Natural killer cell (primary cell): Measurements from ENCODE around the gene POLR2B. TPM values are rescaled to one million over a fixed set of nuclear protein-coding genes. Genes with fewer than 3 reads are reported as not detected.

Source experiments
- ATAC-seq, 3 donors: fragments of 150-1000 bp in 2 of 3; fragments of 200-7000 bp in 1 of 3; cut with Tn5 transposase; 1 replicate in 1 of 3; 2 replicates in 2 of 3; pipeline ENCODE4 v1.10.0; 2021; ENCODE audit warnings: mild to moderate bottlenecking in 2 of 3, moderate library complexity in 2 of 3
- DNase-seq, 2 donors: peaks; one replicate each; pipeline versions ENCODE4 v3.0.0 to v3.0.0-alpha.2; 2013 to 2021; ENCODE audit warnings: mixed read lengths in 1 of 2
- H3K27ac ChIP-seq: one replicate; pipeline ENCODE4 v1.5.1; 2013; ENCODE audit warnings: mild to moderate bottlenecking, low read length
- H3K27me3 ChIP-seq: one replicate; pipeline ENCODE4 v1.6.1; 2013; ENCODE audit warnings: low read length; ENCODE audit not compliant: control insufficient read depth, insufficient read depth
- H3K36me3 ChIP-seq: one replicate; pipeline ENCODE4 v1.6.1; 2013; ENCODE audit warnings: low read length; ENCODE audit not compliant: control insufficient read depth, insufficient read depth
- H3K4me1 ChIP-seq: one replicate; pipeline ENCODE4 v1.6.1; 2013; ENCODE audit warnings: low read length; ENCODE audit not compliant: control insufficient read depth, insufficient read depth
- H3K4me3 ChIP-seq: one replicate; pipeline ENCODE4 v1.5.1; 2013; ENCODE audit warnings: low read length
- H3K9me3 ChIP-seq: one replicate; pipeline ENCODE4 v1.6.1; 2013; ENCODE audit warnings: low read length; ENCODE audit not compliant: control insufficient read depth, insufficient read depth
- H3K27ac Mint-ChIP-seq, 2 donors: one replicate each; pipeline ENCODE4 v1.8.0; 2022; ENCODE audit warnings: mild to moderate bottlenecking in 2 of 2, mixed read lengths in 2 of 2, moderate library complexity in 1 of 2
- H3K27me3 Mint-ChIP-seq, 2 donors: one replicate each; pipeline ENCODE4 v1.8.0; 2022; ENCODE audit warnings: low read depth in 2 of 2, mixed read lengths in 2 of 2
- H3K36me3 Mint-ChIP-seq: one replicate; pipeline ENCODE4 v1.8.0; 2022; ENCODE audit warnings: mixed read lengths
- H3K4me1 Mint-ChIP-seq, 2 donors: one replicate each; pipeline ENCODE4 v1.8.0; 2022; ENCODE audit warnings: mixed read lengths in 2 of 2
- H3K4me3 Mint-ChIP-seq: one replicate; pipeline ENCODE4 v1.8.0; 2022; ENCODE audit warnings: mild to moderate bottlenecking, moderate library complexity, mixed read lengths
- H3K9me3 Mint-ChIP-seq, 2 donors: one replicate each; pipeline ENCODE4 v1.8.0; 2022; ENCODE audit warnings: mixed read lengths in 2 of 2
- CTCF ChIP-seq: fragments of 200-600 bp; IDR thresholded peaks from one replicate; pipeline ENCODE4 v1.8.0; 2022; ENCODE audit warnings: antibody characterized with exemption
- WGBS: methylation state at CpG from one replicate; pipeline ENCODE4 v1.1.7; 2013; ENCODE audit warnings: missing lambda C conversion rate; ENCODE audit not compliant: insufficient coverage; 5-methylcytosine and 5-hydroxymethylcytosine counted together
- intact Hi-C: fragments of 100-400 bp; cut with micrococcal nuclease; formaldehyde crosslinking; loops from one replicate; pipeline ENCODE4 v1.14.2; 2022
- total RNA-seq, 4 donors: library from RNA; stranded (reverse); fragments of 120-200 nt in 1 of 4; gene quantifications; one replicate each; pipeline versions ENCODE4 v1.2.3 to v1.2.4, GENCODE V29; 2013 to 2022

The POLR2B gene
- total RNA-seq, 3 donors from 2014 or later (not counting 1 experiment from before 2014, with no cell fraction given): 108 to 113 (median 110) TPM

GRCh38 chr4:56976837-56977320, 1.8 kb upstream of the POLR2B start:
- H3K36me3 ChIP-seq: peaks cover 24% of the 10 kb centered on the region
- Mint-ChIP-seq H3K27me3 (no peaks in the 10 kb centered on the region), H3K36me3 (peaks cover 23% of the 10 kb centered on the region), H3K9me3 (peaks cover 0 to 4% of the 10 kb centered on the region in 2 donors), H3K27ac (peak overlapping the region; percentile 98 to 100), H3K4me3 (peak overlapping the region; percentile 100), H3K4me1 (peaks cover 57 to 61% of the 10 kb centered on the region in 2 donors)
- H3K9me3 ChIP-seq: no peaks in the 10 kb centered on the region
- peak; percentile 51 to 73 for DNase-seq
- peaks cover 44% of the 10 kb centered on the region for H3K4me1 ChIP-seq
- peak; percentile 10 to 29 (median 22) for ATAC-seq
- intact Hi-C loops: loop anchor here (1.0 to 5.0 kb wide), 3 partner anchors 105 to 590 kb away; partner anchors contain the start of genes AASDH and IGFBP7
- peak overlapping the region; percentile 99 for H3K4me3 ChIP-seq
- WGBS: under 1% methylated on average over 46 of the region's 46 CpGs
- H3K27ac ChIP-seq: peak overlapping the region; percentile 74
- H3K27me3 ChIP-seq: no peaks in the 10 kb centered on the region
- no peak for TF ChIP-seq CTCF

DNA sequence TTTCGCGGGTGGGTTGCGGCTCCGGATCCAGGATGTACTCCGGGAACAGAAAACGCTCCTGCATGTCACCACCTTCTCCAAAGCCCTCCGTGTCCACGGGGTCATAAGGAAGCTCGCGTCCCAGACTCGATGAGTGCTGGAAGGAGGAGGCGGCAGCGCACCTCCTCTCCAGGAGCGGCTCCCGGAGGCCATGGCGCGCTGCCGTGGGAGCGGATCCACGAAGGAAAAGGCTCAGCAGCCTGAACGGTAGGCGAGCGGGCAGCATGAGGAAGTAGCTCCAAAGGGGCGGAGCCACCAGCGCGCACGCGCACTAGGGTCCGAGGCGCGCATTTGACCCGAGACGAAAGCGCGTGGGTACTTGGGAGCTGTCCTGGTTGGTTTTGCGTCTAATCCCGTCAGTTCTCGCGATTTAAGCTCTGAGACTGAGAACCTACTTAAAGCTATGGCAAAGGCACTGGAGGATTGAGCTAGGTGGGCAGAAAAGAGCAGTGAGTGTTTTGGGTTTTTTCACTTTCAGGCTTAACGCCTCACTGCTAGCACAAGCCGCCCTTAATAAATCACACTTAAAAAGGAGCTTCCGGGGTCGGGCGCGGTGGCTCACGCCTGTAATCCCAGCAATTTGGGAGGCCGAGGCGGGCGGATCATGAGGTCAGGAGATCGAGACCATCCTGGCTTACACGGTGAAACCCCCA, 1.2 kb upstream of the POLR2B start, which contains the start of gene NOA1:
Gene NOA1 (minus strand): TSS at position 286 of the 692 bp plus-strand sequence. CDS start 21 bp downstream, at position 265.
- Histone ChIP-seq H3K27ac (peak within 1 kb of the TSS; percentile 74), H3K36me3 (peaks cover 19% of the 10 kb centered on the region), H3K4me1 (peaks cover 48% of the 10 kb centered on the region), H3K9me3 (no peaks in the 10 kb centered on the region), H3K4me3 (peak within 1 kb of the TSS; percentile 99), H3K27me3 (no peaks in the 10 kb centered on the region)
- H3K9me3 Mint-ChIP-seq: peaks cover 0 to 4% of the 10 kb centered on the region in 2 donors
- DNase-seq: peak; percentile 99
- H3K27me3 Mint-ChIP-seq: no peaks in the 10 kb centered on the region
- TF ChIP-seq CTCF: no peak
- peaks cover 57 to 61% of the 10 kb centered on the region in 2 donors for H3K4me1 Mint-ChIP-seq
- intact Hi-C loops: loop anchor here (1.0 to 5.0 kb wide), 3 partner anchors 105 to 590 kb away; partner anchors contain the start of genes AASDH and IGFBP7
- H3K36me3 Mint-ChIP-seq: peaks cover 17% of the 10 kb centered on the region
- ATAC-seq: peak; percentile 79 to 88 (median 85)
- H3K4me3 Mint-ChIP-seq: peak within 1 kb of the TSS; percentile 100
- under 1% methylated on average over 51 of the region's 51 CpGs for WGBS
- peak within 1 kb of the TSS; percentile 98 to 100 for H3K27ac Mint-ChIP-seq

DNA sequence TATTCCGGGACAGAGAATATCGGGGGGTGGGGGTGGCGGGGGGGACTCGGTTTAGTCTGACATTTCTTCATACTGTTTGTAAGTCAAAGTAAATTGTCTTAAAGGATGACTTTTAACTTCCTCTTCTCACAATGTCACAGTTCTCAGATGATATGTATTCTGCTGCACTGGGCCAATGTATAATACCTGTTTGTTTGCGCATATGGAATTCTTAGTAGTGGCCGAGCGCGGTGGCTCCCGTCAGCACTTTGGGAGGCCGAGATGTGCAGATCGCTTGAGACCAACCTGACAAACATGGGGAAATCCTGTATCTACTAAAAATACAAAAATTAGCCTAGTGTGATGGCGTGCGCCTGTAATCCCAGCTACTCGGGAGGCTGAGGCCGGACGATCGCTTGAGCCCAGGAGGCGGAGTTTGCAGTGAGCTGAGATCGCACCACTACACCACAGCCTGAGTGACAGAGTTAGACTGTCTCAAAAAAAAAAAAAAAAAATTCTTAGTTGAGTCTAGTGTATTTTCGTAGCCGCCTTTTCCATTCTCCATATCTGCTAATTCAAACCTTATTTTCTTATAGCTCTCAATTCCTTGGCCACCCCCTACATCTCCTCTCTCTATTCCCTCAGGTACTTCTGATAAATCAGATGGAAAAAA, 851 bp downstream of the POLR2B start:
- H3K36me3 Mint-ChIP-seq: no peaks in the 10 kb centered on the region
- Histone ChIP-seq H3K27ac (peak overlapping the region; percentile 74), H3K9me3 (no peaks in the 10 kb centered on the region), H3K36me3 (peaks cover 2% of the 10 kb centered on the region), H3K4me1 (peaks cover 45% of the 10 kb centered on the region), H3K4me3 (peak overlapping the region; percentile 99), H3K27me3 (no peaks in the 10 kb centered on the region)
- H3K27ac Mint-ChIP-seq: peak overlapping the region; percentile 98 to 100
- H3K4me1 Mint-ChIP-seq: peaks cover 64 to 69% of the 10 kb centered on the region in 2 donors
- intact Hi-C loops: loop anchor here (1.0 to 5.0 kb wide), 3 partner anchors 70 to 133 kb away; partner anchors contain the start of gene IGFBP7
- ATAC-seq (peak; percentile 28 to 44 (median 28)), DNase-seq (peak; percentile 59 to 71)
- 8% methylated on average over 18 of the region's 21 CpGs for WGBS
- no peaks in the 10 kb centered on the region for H3K27me3 Mint-ChIP-seq
- peak overlapping the region; percentile 100 for H3K4me3 Mint-ChIP-seq
- H3K9me3 Mint-ChIP-seq: no peaks in the 10 kb centered on the region
- no peak for TF ChIP-seq CTCF
